GM18519 (cell line): ENCODE data around the gene NAXE.
"Not testable (repeated sequence)": the region's sequence is repeated elsewhere in the genome, so short reads cannot be mapped to it uniquely, and the experiment has no call there.

Source experiments
- ATAC-seq: cut with Tn5 transposase; IDR thresholded peaks from one replicate; pipeline ENCODE4 v1.9.1; 2021; ENCODE audit warnings: mild to moderate bottlenecking, moderate library complexity; ENCODE audit not compliant: unreplicated experiment, low FRiP score

Gene NAXE

GRCh38 chr1:156618853-156619581 lies 27.4 kb downstream of the NAXE start, which contains the start of gene HAPLN2:
TSS of gene HAPLN2 (plus strand) at chr1:156619415. CDS start at chr1:156623491, 4,076 bp downstream.
- ATAC-seq: no peak

- no peak for ATAC-seq
These were observed 28.0 kb downstream of the NAXE start for GRCh38 chr1:156619582-156619955.

- no peak for ATAC-seq
These were observed 31.2 kb downstream of the NAXE start for GRCh38 chr1:156622581-156623297.

GRCh38 chr1:156623946-156624813 lies 32.6 kb downstream of the NAXE start:
- ATAC-seq: no peak

GRCh38 chr1:156624814-156625435 lies 33.3 kb downstream of the NAXE start:
- no peak for ATAC-seq

GRCh38 chr1:156625436-156626078 lies 34.0 kb downstream of the NAXE start:
- ATAC-seq: no peak

- ATAC-seq: no peak
These were observed 34.5 kb downstream of the NAXE start for GRCh38 chr1:156626079-156626438.

- ATAC-seq: no peak
These were observed 35.8 kb downstream of the NAXE start for GRCh38 chr1:156627313-156627880.

GRCh38 chr1:156629823-156630449 lies 38.4 kb downstream of the NAXE start:
- no peak for ATAC-seq

- ATAC-seq: not testable (repeated sequence)
These were observed 39.6 kb downstream of the NAXE start for GRCh38 chr1:156631152-156631551.

GRCh38 chr1:156632355-156632754 lies 40.8 kb downstream of the NAXE start:
- no peak for ATAC-seq

- ATAC-seq: no peak
These were observed 46.8 kb downstream of the NAXE start for GRCh38 chr1:156638189-156638985.

- ATAC-seq: no peak
These were observed 48.1 kb downstream of the NAXE start for GRCh38 chr1:156639601-156640101.

GRCh38 chr1:156640842-156641706 lies 49.5 kb downstream of the NAXE start:
- no peak for ATAC-seq

- ATAC-seq: no peak
These were observed 50.2 kb downstream of the NAXE start, which contains the start of gene BCAN for GRCh38 chr1:156641761-156642264. TSS of gene BCAN (plus strand) at chr1:156642117. CDS start at chr1:156646055, 3,938 bp downstream.

GRCh38 chr1:156642265-156643048 lies 50.9 kb downstream of the NAXE start:
- no peak for ATAC-seq
